Measurements from ENCODE around the gene BIVM.
A peak's percentile ranks its signal among the peaks of the same experiment; 100 is the strongest.

The BIVM gene

DNA sequence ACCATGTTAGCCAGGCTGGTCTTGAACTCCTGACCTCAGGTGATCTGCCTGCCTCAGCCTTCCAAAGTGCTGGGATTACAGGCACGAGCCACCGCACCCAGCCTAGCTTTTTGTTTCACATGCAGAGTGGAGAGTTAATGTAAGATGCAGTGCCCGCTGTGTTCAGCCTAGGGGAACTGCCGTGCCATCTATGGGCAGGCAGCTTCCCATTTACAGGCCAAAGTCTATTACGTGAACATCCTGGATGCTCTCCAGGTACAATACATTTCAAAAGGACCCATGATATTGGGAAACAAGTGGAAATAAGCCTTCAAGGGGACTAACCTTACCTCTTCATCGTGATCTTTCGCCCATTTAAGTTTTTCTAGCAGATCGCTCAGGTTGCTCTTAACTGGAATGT, 10.2 kb upstream of the BIVM start:
- Histone ChIP-seq H3K27me3 (ENCODE audit: insufficient read depth, insufficient read length) (no peaks in the 10 kb centered on the region), H3K4me3 (ENCODE audit: insufficient read length, low read depth) (no peak overlapping the region), H3K4me1 (ENCODE audit: insufficient read depth, insufficient read length) (no peaks in the 10 kb centered on the region), H3K9me3 (ENCODE audit: insufficient read depth, low read length) (no peaks in the 10 kb centered on the region), H3K9ac (ENCODE audit: insufficient read length, low read depth) (no peak overlapping the region), H3K36me3 (ENCODE audit: insufficient read depth, insufficient read length, low read length) (peaks cover 13% of the 10 kb centered on the region)
- TF ChIP-seq YY1 (IDR thresholded peaks at IDR 0.05; ENCODE audit: insufficient read depth, insufficient read length), result no peak
- no peak for TF ChIP-seq SUZ12 (IDR thresholded peaks at IDR 0.05; ENCODE audit: extremely low read depth, insufficient read depth, insufficient read length)
- TF ChIP-seq ZNF274 (IDR thresholded peaks at IDR 0.05; ENCODE audit: low read depth, low read length), result no peak
- DNase-seq (ENCODE audit: low read depth, low spot score), result no peak

DNA sequence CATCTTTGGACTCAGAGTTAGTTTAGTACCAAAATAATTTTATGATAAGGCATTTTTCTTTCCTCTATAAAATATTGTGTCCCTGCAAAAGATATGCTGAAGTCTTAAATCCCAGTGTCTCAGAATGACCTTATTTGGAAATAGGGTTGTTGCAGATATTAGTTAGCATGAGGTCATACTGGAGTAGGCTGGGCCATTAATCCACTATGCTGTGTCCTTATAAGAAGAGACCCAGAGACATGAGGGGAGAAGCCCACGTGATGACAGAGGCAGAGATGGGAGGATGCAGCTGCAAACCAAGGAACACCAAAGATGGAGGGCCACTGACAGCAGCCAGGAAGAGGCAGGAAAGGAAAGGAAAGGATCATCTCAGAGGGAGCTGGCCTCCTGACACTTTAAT, 6.5 kb upstream of the BIVM start:
- no peak for DNase-seq (ENCODE audit: low read depth, low spot score)
- Histone ChIP-seq H3K9me3 (ENCODE audit: insufficient read depth, low read length) (no peaks in the 10 kb centered on the region), H3K36me3 (ENCODE audit: insufficient read depth, insufficient read length, low read length) (peaks cover 13% of the 10 kb centered on the region), H3K27me3 (ENCODE audit: insufficient read depth, insufficient read length) (peaks cover 3% of the 10 kb centered on the region), H3K9ac (ENCODE audit: insufficient read length, low read depth) (no peak overlapping the region), H3K4me3 (ENCODE audit: insufficient read length, low read depth) (no peak overlapping the region), H3K4me1 (ENCODE audit: insufficient read depth, insufficient read length) (peaks cover 2% of the 10 kb centered on the region)
- TF ChIP-seq SUZ12 (IDR thresholded peaks at IDR 0.05; ENCODE audit: extremely low read depth, insufficient read depth, insufficient read length) (no peak), YY1 (IDR thresholded peaks at IDR 0.05; ENCODE audit: insufficient read depth, insufficient read length) (no peak), ZNF274 (IDR thresholded peaks at IDR 0.05; ENCODE audit: low read depth, low read length) (no peak)

DNA sequence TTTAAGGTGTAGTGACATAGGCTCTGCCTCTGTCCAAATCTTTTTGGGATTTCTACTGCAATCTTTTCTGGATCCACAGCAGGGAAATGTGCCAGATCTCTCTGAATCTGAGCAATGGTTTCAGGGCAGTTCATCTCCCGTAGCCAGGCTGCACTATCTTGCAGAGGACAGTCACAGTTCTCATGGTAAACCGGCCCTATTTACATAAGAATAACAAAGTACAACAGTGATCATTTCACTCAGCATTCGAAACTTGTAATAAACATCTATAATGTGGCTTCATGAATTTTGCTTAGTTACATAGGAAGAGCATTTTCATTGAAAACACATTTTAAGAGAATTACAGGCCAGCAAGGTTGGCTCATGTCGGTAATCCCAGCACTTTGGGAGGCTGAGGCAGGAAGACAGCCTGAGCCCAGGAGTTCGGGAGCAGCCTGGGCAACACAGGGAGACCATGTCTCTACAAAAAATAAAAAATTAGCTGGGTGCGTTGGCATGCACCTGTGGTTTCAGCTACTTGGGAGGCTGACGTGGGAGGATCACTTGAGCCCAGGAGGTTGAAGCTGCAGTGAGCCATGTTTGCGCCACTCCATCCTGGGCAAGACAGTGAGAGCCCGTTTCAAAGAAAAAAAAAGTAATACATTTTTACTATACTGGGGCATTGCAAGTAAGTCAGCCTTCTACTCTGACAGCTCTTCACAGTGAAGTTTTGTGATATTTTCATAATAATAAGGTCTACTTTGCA, 5.1 kb upstream of the BIVM start:
- no peak for DNase-seq (ENCODE audit: low read depth, low spot score)
- Histone ChIP-seq H3K9ac (ENCODE audit: insufficient read length, low read depth) (no peak overlapping the region), H3K9me3 (ENCODE audit: insufficient read depth, low read length) (no peaks in the 10 kb centered on the region), H3K4me3 (ENCODE audit: insufficient read length, low read depth) (no peak overlapping the region), H3K4me1 (ENCODE audit: insufficient read depth, insufficient read length) (peaks cover 2% of the 10 kb centered on the region), H3K36me3 (ENCODE audit: insufficient read depth, insufficient read length, low read length) (peaks cover 10% of the 10 kb centered on the region), H3K27me3 (ENCODE audit: insufficient read depth, insufficient read length) (peaks cover 17% of the 10 kb centered on the region)
- no peak for TF ChIP-seq YY1 (IDR thresholded peaks at IDR 0.05; ENCODE audit: insufficient read depth, insufficient read length)
- TF ChIP-seq ZNF274 (IDR thresholded peaks at IDR 0.05; ENCODE audit: low read depth, low read length), result no peak
- TF ChIP-seq SUZ12 (IDR thresholded peaks at IDR 0.05; ENCODE audit: extremely low read depth, insufficient read depth, insufficient read length), result no peak

DNA sequence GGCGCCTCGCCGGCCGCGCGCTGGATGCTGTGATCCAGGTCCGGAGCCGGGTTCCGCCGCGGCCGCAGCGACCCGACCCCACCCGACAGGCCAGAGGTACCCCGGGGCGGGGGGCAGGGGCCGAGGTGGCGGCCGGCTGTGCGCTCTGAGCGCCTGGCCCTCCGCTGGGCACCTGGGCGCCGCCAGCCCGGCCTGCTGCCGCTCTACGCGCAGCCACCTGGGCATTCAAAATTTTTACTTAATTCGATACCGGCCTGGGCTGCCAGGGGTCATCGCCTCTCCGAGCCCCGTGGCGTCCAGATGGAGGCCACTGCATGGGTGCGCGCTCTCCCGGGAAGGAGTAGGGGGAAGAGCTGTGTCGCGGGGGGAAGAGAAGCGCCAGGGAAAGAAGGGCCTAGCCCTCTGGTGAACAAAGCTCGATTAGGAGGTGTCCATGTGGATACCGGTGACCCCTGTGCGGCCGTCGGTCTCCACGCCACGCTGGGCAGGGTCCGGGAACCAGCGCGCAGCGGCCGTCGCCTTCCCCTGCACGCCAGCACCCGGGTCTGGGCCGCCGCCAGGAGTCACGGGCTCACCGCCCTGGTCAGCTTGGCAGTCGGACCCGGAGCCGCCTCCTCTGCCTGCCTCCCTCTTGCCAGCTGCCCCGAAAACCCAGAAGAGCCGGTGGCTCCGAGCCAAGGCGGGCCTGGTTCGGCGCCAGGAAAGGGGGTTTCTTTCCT, 666 bp downstream of the BIVM start:
- no peak for DNase-seq (ENCODE audit: low read depth, low spot score)
- H3K27me3 ChIP-seq (ENCODE audit: insufficient read depth, insufficient read length), result peaks cover 36% of the 10 kb centered on the region
- no peaks in the 10 kb centered on the region for H3K9me3 ChIP-seq (ENCODE audit: insufficient read depth, low read length)
- peak overlapping the region; percentile 74 for H3K4me3 ChIP-seq (ENCODE audit: insufficient read length, low read depth)
- H3K36me3 ChIP-seq (ENCODE audit: insufficient read depth, insufficient read length, low read length), result no peaks in the 10 kb centered on the region
- TF ChIP-seq ZNF274 (IDR thresholded peaks at IDR 0.05; ENCODE audit: low read depth, low read length) (no peak), YY1 (IDR thresholded peaks at IDR 0.05; ENCODE audit: insufficient read depth, insufficient read length) (no peak), SUZ12 (IDR thresholded peaks at IDR 0.05; ENCODE audit: extremely low read depth, insufficient read depth, insufficient read length) (no peak)
- peak overlapping the region; percentile 86 for H3K9ac ChIP-seq (ENCODE audit: insufficient read length, low read depth)
- H3K4me1 ChIP-seq (ENCODE audit: insufficient read depth, insufficient read length), result no peaks in the 10 kb centered on the region

DNA sequence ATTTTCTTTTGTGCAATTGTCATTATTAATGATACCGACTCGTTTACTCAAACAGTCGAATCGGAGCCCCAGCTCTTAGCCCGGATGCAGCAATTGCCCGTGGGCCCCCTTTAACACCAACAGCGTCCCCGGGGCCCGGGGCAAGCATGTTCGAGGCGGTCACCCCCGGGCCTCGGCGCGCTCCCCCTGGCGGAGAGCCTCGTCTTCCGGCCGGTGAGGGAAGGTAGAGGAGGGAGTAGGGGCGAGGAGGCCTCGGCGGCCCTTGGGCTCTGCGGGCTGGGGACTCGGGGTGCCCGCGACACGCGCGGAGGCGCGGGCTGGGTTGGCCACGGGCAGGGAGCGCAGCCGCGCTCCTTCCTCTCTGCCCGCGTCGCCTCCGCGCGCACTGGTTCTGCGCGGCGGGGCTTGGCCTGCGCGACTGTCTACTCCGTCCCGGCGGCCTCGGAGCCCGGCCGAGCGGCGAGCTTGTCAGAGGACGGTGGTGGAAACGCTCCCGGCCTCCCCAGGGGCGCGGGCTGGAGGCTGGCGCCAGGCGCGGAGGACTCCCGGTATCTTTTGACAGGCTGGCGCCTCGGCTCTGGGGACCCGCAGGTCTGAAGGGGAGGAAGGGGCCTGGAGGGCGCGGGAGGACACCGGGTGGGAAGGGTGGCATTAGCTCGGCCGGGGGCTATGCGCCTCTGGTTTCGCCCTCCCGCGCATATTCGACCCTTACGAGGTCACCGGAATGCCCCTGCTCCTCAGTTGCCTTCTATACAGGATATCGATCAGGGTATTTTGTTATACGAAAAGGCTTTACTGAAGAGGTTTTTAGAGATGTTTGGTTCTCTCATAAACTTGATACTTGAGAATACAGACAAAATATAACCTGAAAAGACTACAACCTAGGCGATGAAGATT, 1.5 kb downstream of the BIVM start:
- no peaks in the 10 kb centered on the region for H3K36me3 ChIP-seq (ENCODE audit: insufficient read depth, insufficient read length, low read length)
- H3K9me3 ChIP-seq (ENCODE audit: insufficient read depth, low read length), result no peaks in the 10 kb centered on the region
- H3K4me1 ChIP-seq (ENCODE audit: insufficient read depth, insufficient read length), result no peaks in the 10 kb centered on the region
- peaks cover 36% of the 10 kb centered on the region for H3K27me3 ChIP-seq (ENCODE audit: insufficient read depth, insufficient read length)
- TF ChIP-seq ZNF274 (IDR thresholded peaks at IDR 0.05; ENCODE audit: low read depth, low read length), result no peak
- no peak for TF ChIP-seq YY1 (IDR thresholded peaks at IDR 0.05; ENCODE audit: insufficient read depth, insufficient read length)
- H3K4me3 ChIP-seq (ENCODE audit: insufficient read length, low read depth), result peak overlapping the region; percentile 74
- H3K9ac ChIP-seq (ENCODE audit: insufficient read length, low read depth), result peak overlapping the region; percentile 86
- DNase-seq (ENCODE audit: low read depth, low spot score), result peak; percentile 68

DNA sequence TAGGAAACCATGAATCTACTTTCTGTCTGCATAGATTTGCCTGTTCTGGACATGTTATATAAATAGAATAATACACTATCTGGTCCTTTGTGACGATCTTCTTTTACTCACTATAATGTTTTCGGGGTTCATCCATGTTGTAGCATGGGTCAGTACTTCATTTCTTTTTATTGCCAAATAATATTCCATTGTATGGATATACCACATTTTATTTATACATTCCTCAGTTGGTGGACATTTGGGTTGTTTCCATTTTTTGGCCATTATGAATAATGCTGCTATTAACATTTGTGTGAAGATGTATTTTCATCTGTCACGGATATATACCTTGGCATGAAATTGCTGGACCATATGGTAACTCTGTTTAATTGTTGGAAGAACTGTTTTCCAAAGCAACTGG, 6.8 kb downstream of the BIVM start:
- H3K4me3 ChIP-seq (ENCODE audit: insufficient read length, low read depth), result no peak overlapping the region
- no peaks in the 10 kb centered on the region for H3K4me1 ChIP-seq (ENCODE audit: insufficient read depth, insufficient read length)
- no peaks in the 10 kb centered on the region for H3K9me3 ChIP-seq (ENCODE audit: insufficient read depth, low read length)
- peaks cover 4% of the 10 kb centered on the region for H3K27me3 ChIP-seq (ENCODE audit: insufficient read depth, insufficient read length)
- TF ChIP-seq ZNF274 (IDR thresholded peaks at IDR 0.05; ENCODE audit: low read depth, low read length) (no peak), SUZ12 (IDR thresholded peaks at IDR 0.05; ENCODE audit: extremely low read depth, insufficient read depth, insufficient read length) (no peak), YY1 (IDR thresholded peaks at IDR 0.05; ENCODE audit: insufficient read depth, insufficient read length) (no peak)
- no peaks in the 10 kb centered on the region for H3K36me3 ChIP-seq (ENCODE audit: insufficient read depth, insufficient read length, low read length)
- no peak for DNase-seq (ENCODE audit: low read depth, low spot score)
- no peak overlapping the region for H3K9ac ChIP-seq (ENCODE audit: insufficient read length, low read depth)
